Measurements from ENCODE around the gene ZBTB7C.

DNA sequence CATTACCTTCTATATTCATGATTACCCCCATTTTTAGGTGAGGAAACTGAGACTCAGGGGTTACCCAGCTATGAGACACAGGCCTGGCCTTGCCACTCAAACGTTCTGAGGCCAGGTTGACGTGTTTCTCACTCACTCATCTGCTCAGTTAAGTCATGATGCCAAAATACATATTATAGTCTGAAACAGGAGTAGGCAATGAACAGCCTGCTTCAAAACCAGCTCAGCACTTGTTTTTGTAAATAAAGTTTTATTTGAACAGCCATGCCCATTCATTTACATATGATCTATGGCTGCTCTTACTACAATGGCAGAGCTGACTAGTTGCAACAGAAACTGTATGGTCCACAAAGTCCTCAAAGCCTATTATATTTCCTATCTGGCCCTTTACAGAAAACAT is 404.6 kb downstream of the ZBTB7C start:
- TF ChIP-seq, protein P1, sequence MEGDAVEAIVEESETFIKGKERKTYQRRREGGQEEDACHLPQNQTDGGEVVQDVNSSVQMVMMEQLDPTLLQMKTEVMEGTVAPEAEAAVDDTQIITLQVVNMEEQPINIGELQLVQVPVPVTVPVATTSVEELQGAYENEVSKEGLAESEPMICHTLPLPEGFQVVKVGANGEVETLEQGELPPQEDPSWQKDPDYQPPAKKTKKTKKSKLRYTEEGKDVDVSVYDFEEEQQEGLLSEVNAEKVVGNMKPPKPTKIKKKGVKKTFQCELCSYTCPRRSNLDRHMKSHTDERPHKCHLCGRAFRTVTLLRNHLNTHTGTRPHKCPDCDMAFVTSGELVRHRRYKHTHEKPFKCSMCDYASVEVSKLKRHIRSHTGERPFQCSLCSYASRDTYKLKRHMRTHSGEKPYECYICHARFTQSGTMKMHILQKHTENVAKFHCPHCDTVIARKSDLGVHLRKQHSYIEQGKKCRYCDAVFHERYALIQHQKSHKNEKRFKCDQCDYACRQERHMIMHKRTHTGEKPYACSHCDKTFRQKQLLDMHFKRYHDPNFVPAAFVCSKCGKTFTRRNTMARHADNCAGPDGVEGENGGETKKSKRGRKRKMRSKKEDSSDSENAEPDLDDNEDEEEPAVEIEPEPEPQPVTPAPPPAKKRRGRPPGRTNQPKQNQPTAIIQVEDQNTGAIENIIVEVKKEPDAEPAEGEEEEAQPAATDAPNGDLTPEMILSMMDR (IDR thresholded peaks at IDR 0.05): no peak
- no peak for TF ChIP-seq POLR2A (IDR thresholded peaks at IDR 0.05)

Measured in body of pancreas (tissue), 4 donors.